Measurements from ENCODE around the gene ITPK1. TPM values are rescaled to one million over a fixed set of nuclear protein-coding genes. Genes with fewer than 3 reads are reported as not detected.

ITPK1 gene
- total and polyA plus RNA-seq, 10 of the 15 experiments (the other 5 are each of a cell fraction or from before 2014, with no cell fraction given), result 1.3 to 73.2 (median 27.0) TPM

DNA sequence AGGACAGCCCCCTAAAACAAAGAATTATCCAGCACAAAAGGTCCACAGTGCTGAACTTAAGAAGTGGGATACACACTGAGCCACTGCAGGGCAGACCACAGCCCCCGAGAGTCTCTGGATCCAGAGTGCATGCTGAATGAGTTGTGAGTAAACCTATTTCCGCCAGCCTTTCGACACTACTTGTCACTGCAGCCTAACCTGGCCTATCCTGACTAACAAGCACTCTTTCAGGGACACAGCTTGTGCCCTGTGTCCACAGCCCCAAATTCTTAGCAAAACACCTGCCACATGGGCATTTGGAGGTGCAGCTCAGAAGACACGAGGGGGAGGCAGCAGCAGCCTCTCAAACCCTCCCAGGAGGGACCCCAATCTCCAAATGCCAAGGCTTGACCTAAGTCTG is 31.3 kb downstream of the ITPK1 start:
- Histone ChIP-seq H4K20me1 (ENCODE audit: control insufficient read depth, insufficient read depth) (no peaks in the 10 kb centered on the region), H3K36me3 (ENCODE audit: control insufficient read depth in 2 of 2, insufficient read depth in 2 of 2, low read length in 1 of 2) (peaks cover 0 to 7% of the 10 kb centered on the region in 2 experiments; a peak in 2 of 4 replicates), H3K4me1 (ENCODE audit: control insufficient read depth, insufficient read depth, low read length) (peaks cover 41% of the 10 kb centered on the region), H3K4me2 (ENCODE audit: control insufficient read depth, insufficient read depth) (no peak overlapping the region), H3K27ac (ENCODE audit: control insufficient read depth, insufficient read depth) (no peak overlapping the region), H3K9me3 (replicated peaks; ENCODE audit: control insufficient read depth, insufficient read depth, low read length) (no peaks in the 10 kb centered on the region), H3K4me3 (no peak overlapping the region), H2AFZ (ENCODE audit: control insufficient read depth, low read depth, low read length) (no peak overlapping the region), H3K27me3 (replicated peaks in 1 of 2; ENCODE audit: control insufficient read depth in 2 of 2, insufficient read depth in 2 of 2, low read length in 1 of 2) (no peaks in the 10 kb centered on the region), H3K9ac (ENCODE audit: control insufficient read depth, insufficient read depth, low read length) (no peak overlapping the region), H3K79me2 (ENCODE audit: control insufficient read depth, insufficient read depth, low read length) (peaks cover 25% of the 10 kb centered on the region)
- no peak for DNase-seq (ENCODE audit: low read depth, low spot score)
- in situ Hi-C loops (cut with MboI), result no loop called here
- ChIA-PET RAD21 (ENCODE audit: unreplicated experiment) (no interaction called here), SMC1A (ENCODE audit: uncharacterized antibody, unreplicated experiment) (interaction anchor here (2.0 kb wide), 1 partner anchor 12 kb away, joined by 6 read pairs; no protein-coding TSS in a partner anchor), POLR2A (no interaction called here), CTCF (interaction anchor here (0.6 to 1.5 kb wide), 3 partner anchors 29 to 51 kb away, joined by 3 to 4 read pairs (median 4); no protein-coding TSS in a partner anchor)
- ATAC-seq, result no peak
- TF ChIP-seq, protein P1, sequence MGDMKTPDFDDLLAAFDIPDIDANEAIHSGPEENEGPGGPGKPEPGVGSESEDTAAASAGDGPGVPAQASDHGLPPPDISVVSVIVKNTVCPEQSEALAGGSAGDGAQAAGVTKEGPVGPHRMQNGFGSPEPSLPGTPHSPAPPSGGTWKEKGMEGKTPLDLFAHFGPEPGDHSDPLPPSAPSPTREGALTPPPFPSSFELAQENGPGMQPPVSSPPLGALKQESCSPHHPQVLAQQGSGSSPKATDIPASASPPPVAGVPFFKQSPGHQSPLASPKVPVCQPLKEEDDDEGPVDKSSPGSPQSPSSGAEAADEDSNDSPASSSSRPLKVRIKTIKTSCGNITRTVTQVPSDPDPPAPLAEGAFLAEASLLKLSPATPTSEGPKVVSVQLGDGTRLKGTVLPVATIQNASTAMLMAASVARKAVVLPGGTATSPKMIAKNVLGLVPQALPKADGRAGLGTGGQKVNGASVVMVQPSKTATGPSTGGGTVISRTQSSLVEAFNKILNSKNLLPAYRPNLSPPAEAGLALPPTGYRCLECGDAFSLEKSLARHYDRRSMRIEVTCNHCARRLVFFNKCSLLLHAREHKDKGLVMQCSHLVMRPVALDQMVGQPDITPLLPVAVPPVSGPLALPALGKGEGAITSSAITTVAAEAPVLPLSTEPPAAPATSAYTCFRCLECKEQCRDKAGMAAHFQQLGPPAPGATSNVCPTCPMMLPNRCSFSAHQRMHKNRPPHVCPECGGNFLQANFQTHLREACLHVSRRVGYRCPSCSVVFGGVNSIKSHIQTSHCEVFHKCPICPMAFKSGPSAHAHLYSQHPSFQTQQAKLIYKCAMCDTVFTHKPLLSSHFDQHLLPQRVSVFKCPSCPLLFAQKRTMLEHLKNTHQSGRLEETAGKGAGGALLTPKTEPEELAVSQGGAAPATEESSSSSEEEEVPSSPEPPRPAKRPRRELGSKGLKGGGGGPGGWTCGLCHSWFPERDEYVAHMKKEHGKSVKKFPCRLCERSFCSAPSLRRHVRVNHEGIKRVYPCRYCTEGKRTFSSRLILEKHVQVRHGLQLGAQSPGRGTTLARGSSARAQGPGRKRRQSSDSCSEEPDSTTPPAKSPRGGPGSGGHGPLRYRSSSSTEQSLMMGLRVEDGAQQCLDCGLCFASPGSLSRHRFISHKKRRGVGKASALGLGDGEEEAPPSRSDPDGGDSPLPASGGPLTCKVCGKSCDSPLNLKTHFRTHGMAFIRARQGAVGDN (IDR thresholded peaks at IDR 0.05), result no peak
- no peak for TF ChIP-seq RBBP5 (conservative IDR thresholded peaks at IDR 0.05)
- TF ChIP-seq, protein P2, sequence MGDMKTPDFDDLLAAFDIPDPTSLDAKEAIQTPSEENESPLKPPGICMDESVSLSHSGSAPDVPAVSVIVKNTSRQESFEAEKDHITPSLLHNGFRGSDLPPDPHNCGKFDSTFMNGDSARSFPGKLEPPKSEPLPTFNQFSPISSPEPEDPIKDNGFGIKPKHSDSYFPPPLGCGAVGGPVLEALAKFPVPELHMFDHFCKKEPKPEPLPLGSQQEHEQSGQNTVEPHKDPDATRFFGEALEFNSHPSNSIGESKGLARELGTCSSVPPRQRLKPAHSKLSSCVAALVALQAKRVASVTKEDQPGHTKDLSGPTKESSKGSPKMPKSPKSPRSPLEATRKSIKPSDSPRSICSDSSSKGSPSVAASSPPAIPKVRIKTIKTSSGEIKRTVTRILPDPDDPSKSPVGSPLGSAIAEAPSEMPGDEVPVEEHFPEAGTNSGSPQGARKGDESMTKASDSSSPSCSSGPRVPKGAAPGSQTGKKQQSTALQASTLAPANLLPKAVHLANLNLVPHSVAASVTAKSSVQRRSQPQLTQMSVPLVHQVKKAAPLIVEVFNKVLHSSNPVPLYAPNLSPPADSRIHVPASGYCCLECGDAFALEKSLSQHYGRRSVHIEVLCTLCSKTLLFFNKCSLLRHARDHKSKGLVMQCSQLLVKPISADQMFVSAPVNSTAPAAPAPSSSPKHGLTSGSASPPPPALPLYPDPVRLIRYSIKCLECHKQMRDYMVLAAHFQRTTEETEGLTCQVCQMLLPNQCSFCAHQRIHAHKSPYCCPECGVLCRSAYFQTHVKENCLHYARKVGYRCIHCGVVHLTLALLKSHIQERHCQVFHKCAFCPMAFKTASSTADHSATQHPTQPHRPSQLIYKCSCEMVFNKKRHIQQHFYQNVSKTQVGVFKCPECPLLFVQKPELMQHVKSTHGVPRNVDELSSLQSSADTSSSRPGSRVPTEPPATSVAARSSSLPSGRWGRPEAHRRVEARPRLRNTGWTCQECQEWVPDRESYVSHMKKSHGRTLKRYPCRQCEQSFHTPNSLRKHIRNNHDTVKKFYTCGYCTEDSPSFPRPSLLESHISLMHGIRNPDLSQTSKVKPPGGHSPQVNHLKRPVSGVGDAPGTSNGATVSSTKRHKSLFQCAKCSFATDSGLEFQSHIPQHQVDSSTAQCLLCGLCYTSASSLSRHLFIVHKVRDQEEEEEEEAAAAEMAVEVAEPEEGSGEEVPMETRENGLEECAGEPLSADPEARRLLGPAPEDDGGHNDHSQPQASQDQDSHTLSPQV (IDR thresholded peaks at IDR 0.05), result no peak
- TF ChIP-seq ZNF207 (IDR thresholded peaks at IDR 0.05; ENCODE audit: borderline replicate concordance), result no peak
- TF ChIP-seq STAT1 (conservative IDR thresholded peaks at IDR 0.05), result no peak
- no peak for TF ChIP-seq KLF5 (IDR thresholded peaks at IDR 0.05; ENCODE audit: partially characterized antibody)
- TF ChIP-seq, protein P3, sequence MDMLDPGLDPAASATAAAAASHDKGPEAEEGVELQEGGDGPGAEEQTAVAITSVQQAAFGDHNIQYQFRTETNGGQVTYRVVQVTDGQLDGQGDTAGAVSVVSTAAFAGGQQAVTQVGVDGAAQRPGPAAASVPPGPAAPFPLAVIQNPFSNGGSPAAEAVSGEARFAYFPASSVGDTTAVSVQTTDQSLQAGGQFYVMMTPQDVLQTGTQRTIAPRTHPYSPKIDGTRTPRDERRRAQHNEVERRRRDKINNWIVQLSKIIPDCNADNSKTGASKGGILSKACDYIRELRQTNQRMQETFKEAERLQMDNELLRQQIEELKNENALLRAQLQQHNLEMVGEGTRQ (IDR thresholded peaks at IDR 0.05; ENCODE audit: borderline replicate concordance, low read depth, low read length), result no peak
- TF ChIP-seq NR2C2 (IDR thresholded peaks at IDR 0.05; ENCODE audit: borderline replicate concordance, control insufficient read depth, insufficient read length, low read depth), result no peak
- no peak for TF ChIP-seq SPI1 (IDR thresholded peaks at IDR 0.05; ENCODE audit: borderline replicate concordance, insufficient read depth, low read depth, low read length)
- TF ChIP-seq CHD4 (IDR thresholded peaks at IDR 0.05), result no peak
- no peak for TF ChIP-seq RB1 (IDR thresholded peaks at IDR 0.05; ENCODE audit: borderline replicate concordance)
- no peak for TF ChIP-seq HDAC2 (IDR thresholded peaks at IDR 0.05)
- FAIRE-seq, result no peak
- BruUV-seq (replicated peaks), result no TSS peak
- whole genome bisulfite sequencing (ENCODE audit: insufficient coverage, insufficient replicate concordance, low lambda C conversion rate, missing lambda C conversion rate), result 82% methylated on average over 4 of the region's 4 CpGs
- intact Hi-C loops (cut with micrococcal nuclease; ENCODE audit: unreplicated experiment), result no loop called here

Data from GM12878 (cell line).